ENCODE results near the gene DCLK2. TPM values are rescaled to one million over a fixed set of nuclear protein-coding genes. Genes with fewer than 3 reads are reported as not detected.

The DCLK2 gene
- total and polyA plus RNA-seq, 2 experiments from 2014 or later: 3.2 to 4.8 TPM

- H3K27ac ChIP-seq: no peak overlapping the region
- no peaks in the 10 kb centered on the region for H3K9me3 ChIP-seq (ENCODE audit: low read depth)
- DNase-seq (ENCODE audit: low read depth in 1 of 2, low spot score in 1 of 2): no peak
- H3K36me3 ChIP-seq: no peaks in the 10 kb centered on the region
- H3K4me3 ChIP-seq: no peak overlapping the region
- no peaks in the 10 kb centered on the region for H3K4me1 ChIP-seq (ENCODE audit: low read depth)
- TF ChIP-seq, protein P1, sequence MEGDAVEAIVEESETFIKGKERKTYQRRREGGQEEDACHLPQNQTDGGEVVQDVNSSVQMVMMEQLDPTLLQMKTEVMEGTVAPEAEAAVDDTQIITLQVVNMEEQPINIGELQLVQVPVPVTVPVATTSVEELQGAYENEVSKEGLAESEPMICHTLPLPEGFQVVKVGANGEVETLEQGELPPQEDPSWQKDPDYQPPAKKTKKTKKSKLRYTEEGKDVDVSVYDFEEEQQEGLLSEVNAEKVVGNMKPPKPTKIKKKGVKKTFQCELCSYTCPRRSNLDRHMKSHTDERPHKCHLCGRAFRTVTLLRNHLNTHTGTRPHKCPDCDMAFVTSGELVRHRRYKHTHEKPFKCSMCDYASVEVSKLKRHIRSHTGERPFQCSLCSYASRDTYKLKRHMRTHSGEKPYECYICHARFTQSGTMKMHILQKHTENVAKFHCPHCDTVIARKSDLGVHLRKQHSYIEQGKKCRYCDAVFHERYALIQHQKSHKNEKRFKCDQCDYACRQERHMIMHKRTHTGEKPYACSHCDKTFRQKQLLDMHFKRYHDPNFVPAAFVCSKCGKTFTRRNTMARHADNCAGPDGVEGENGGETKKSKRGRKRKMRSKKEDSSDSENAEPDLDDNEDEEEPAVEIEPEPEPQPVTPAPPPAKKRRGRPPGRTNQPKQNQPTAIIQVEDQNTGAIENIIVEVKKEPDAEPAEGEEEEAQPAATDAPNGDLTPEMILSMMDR (IDR thresholded peaks at IDR 0.05; ENCODE audit: low read depth, low read length): no peak
- peaks cover 14% of the 10 kb centered on the region for H3K27me3 ChIP-seq
Observed at GRCh38 chr4:150069353-150069752, 8.9 kb upstream of the DCLK2 start.

- TF ChIP-seq, protein P1 (IDR thresholded peaks at IDR 0.05; ENCODE audit: low read depth, low read length): no peak
- Histone ChIP-seq H3K27ac (no peak overlapping the region), H3K27me3 (peaks cover 14% of the 10 kb centered on the region), H3K36me3 (no peaks in the 10 kb centered on the region), H3K4me3 (no peak overlapping the region), H3K9me3 (ENCODE audit: low read depth) (no peaks in the 10 kb centered on the region), H3K4me1 (ENCODE audit: low read depth) (no peaks in the 10 kb centered on the region)
- DNase-seq (ENCODE audit: low read depth in 1 of 2, low spot score in 1 of 2): no peak
Observed at GRCh38 chr4:150070464-150071170, 7.6 kb upstream of the DCLK2 start.

- H3K4me1 ChIP-seq (ENCODE audit: low read depth): no peaks in the 10 kb centered on the region
- H3K27ac ChIP-seq: no peak overlapping the region
- TF ChIP-seq, protein P1 (IDR thresholded peaks at IDR 0.05; ENCODE audit: low read depth, low read length): no peak
- H3K4me3 ChIP-seq: no peak overlapping the region
- no peaks in the 10 kb centered on the region for H3K36me3 ChIP-seq
- no peak for DNase-seq (ENCODE audit: low read depth in 1 of 2, low spot score in 1 of 2)
- no peaks in the 10 kb centered on the region for H3K9me3 ChIP-seq (ENCODE audit: low read depth)
- H3K27me3 ChIP-seq: peaks cover 30% of the 10 kb centered on the region
Observed at GRCh38 chr4:150072471-150072870, 5.8 kb upstream of the DCLK2 start.

GRCh38 chr4:150072906-150073714 lies 5.1 kb upstream of the DCLK2 start:
- Histone ChIP-seq H3K36me3 (no peaks in the 10 kb centered on the region), H3K4me3 (no peak overlapping the region), H3K4me1 (ENCODE audit: low read depth) (no peaks in the 10 kb centered on the region), H3K27me3 (peaks cover 35% of the 10 kb centered on the region), H3K27ac (no peak overlapping the region), H3K9me3 (ENCODE audit: low read depth) (no peaks in the 10 kb centered on the region)
- peak in 1 of 2 donors; percentile 91 for DNase-seq (ENCODE audit: low read depth in 1 of 2, low spot score in 1 of 2)
- TF ChIP-seq, protein P1 (IDR thresholded peaks at IDR 0.05; ENCODE audit: low read depth, low read length): no peak

DNA sequence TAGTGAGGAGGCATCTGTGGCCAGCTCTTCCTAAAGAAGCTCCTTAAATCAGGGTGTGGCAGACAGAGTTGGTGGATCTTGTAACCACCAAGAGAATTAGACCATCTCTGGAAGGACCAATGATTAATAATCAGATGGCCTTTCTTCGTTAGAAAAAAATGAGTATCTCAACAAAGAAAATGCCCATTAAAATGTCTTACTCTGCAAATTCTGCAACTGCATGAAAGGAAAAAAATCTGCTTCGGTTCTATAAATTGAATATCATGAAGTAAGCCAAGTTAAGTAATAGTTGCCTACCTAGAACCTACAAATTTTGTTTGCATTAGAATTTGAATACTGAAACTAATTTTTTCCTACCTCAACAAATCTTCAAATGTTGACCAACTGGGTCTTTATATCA lies 4.2 kb upstream of the DCLK2 start:
- TF ChIP-seq, protein P1 (IDR thresholded peaks at IDR 0.05; ENCODE audit: low read depth, low read length): no peak
- Histone ChIP-seq H3K4me3 (no peak overlapping the region), H3K9me3 (ENCODE audit: low read depth) (no peaks in the 10 kb centered on the region), H3K4me1 (ENCODE audit: low read depth) (no peaks in the 10 kb centered on the region), H3K27ac (no peak overlapping the region), H3K27me3 (peaks cover 42% of the 10 kb centered on the region), H3K36me3 (no peaks in the 10 kb centered on the region)
- no peak for DNase-seq (ENCODE audit: low read depth in 1 of 2, low spot score in 1 of 2)
